Body of pancreas (tissue), 4 donors: ENCODE measurements around the gene RUFY1. TPM values are rescaled to one million over a fixed set of nuclear protein-coding genes. Genes with fewer than 3 reads are reported as not detected.
"Not testable (repeated sequence)": the region's sequence is repeated elsewhere in the genome, so short reads cannot be mapped to it uniquely, and the experiment has no call there.

Source experiments
- ATAC-seq: fragments of 150-250 bp; one replicate; pipeline ENCODE4 v1.9.1; 2016
- DNase-seq, 4 donors: peaks; one replicate each; pipeline ENCODE4 v3.0.0-alpha.2; 2019
- H3K27ac ChIP-seq, 4 donors: fragments of 200-600 bp; sonication (generic); 1 replicate in 3 of 4; 2 replicates in 1 of 4; pipeline versions ENCODE4 v1.5.1 to v1.6.1; 2016 to 2019; ENCODE audit warnings: mild to moderate bottlenecking in 1 of 4, mixed read lengths in 1 of 4, moderate library complexity in 1 of 4
- H3K27me3 ChIP-seq, 2 donors: fragments of 200-600 bp; sonication (generic); one replicate each; pipeline ENCODE4 v1.6.0; 2016; ENCODE audit warnings: mild to moderate bottlenecking in 1 of 2
- H3K36me3 ChIP-seq, 2 donors: fragments of 200-600 bp; sonication (generic); replicated peaks in 1 of 2; 2 replicates each; pipeline ENCODE4 v1.5.1; 2016; ENCODE audit warnings: low read depth in 2 of 2; ENCODE audit not compliant: insufficient read depth in 1 of 2
- H3K4me1 ChIP-seq: fragments of 200-600 bp; sonication (generic); one replicate; pipeline ENCODE4 v1.6.0; 2016
- H3K4me3 ChIP-seq, 2 donors: fragments of 200-600 bp; sonication (generic); 1 replicate in 1 of 2; 2 replicates in 1 of 2; pipeline ENCODE4 v1.5.1; 2016 to 2019
- H3K9me3 ChIP-seq, 3 donors: fragments of 200-600 bp; sonication (generic); 1 replicate in 2 of 3; 2 replicates in 1 of 3; pipeline ENCODE4 v1.5.1; 2016
- POLR2A ChIP-seq, 3 donors: fragments of 450-650 bp; IDR thresholded peaks; one replicate each; pipeline ENCODE4 v1.6.1; 2016; ENCODE audit warnings: antibody characterized with exemption in 3 of 3, mild to moderate bottlenecking in 2 of 3
- WGBS, 2 donors: methylation state at CpG; one replicate each; pipeline ENCODE4 v1.1.5; 2017; 5-methylcytosine and 5-hydroxymethylcytosine counted together
- intact Hi-C: fragments of 100-400 bp; cut with DNase I; formaldehyde crosslinking; loops from one replicate; pipeline ENCODE4 v1.15.1; 2023
- total RNA-seq, 2 donors: library from RNA; depleted of rRNA; stranded (reverse); fragments of >200 nt; gene quantifications; one replicate each; pipeline ENCODE4 v1.1.0, GENCODE V29; 2016
- TF ChIP-seq, protein P1 (sequence below), 7 experiments: fragments of 450-650 bp in 4 of 7; fragments of 200-600 bp in 3 of 7; sonication (generic) in 3 of 7; IDR thresholded peaks; one replicate each; pipeline ENCODE4 v1.5.1; 2016 to 2019; ENCODE audit warnings: antibody characterized with exemption in 7 of 7

RUFY1 gene, protein sequence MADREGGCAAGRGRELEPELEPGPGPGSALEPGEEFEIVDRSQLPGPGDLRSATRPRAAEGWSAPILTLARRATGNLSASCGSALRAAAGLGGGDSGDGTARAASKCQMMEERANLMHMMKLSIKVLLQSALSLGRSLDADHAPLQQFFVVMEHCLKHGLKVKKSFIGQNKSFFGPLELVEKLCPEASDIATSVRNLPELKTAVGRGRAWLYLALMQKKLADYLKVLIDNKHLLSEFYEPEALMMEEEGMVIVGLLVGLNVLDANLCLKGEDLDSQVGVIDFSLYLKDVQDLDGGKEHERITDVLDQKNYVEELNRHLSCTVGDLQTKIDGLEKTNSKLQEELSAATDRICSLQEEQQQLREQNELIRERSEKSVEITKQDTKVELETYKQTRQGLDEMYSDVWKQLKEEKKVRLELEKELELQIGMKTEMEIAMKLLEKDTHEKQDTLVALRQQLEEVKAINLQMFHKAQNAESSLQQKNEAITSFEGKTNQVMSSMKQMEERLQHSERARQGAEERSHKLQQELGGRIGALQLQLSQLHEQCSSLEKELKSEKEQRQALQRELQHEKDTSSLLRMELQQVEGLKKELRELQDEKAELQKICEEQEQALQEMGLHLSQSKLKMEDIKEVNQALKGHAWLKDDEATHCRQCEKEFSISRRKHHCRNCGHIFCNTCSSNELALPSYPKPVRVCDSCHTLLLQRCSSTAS
- 10 to 100 TPM; 26.2 to 38.2 TPM for total RNA-seq

DNA sequence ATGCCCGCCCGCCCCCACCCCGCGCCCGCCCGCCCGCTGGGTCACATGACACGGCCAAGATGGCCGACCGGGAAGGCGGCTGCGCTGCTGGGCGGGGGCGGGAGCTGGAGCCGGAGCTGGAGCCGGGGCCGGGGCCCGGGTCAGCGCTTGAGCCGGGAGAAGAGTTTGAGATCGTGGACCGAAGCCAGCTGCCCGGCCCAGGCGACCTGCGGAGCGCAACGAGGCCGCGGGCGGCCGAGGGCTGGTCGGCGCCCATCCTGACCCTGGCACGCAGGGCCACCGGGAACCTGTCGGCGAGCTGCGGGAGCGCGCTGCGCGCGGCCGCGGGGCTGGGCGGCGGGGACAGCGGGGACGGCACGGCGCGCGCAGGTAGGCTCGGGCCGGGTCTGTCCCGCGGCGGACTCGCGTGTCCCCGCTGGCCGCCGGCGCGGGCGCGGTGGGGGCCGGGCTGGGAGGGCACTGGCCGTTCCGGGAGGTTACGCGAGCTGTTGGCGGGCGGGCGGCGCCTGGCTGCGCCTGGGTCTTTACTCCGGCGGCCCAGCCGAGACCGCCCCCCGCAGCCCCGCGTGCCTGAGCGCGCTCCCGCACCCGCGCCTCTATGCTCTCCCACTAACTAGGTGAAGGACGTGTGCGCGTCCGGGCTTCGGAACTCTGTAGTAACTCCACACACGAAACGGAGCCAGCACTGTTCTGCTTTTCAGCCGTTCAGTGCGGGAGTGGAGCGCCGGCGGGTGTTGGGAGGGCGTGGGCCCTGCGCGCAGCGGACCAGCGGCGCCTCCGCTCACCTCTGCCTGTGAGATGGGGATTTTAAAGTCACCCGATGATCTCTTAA is at the start of gene RUFY1:
Gene RUFY1 (plus strand): TSS at position 44 of the 832 bp plus-strand sequence. CDS start 16 bp downstream, at position 60.
- peak within 1 kb of the TSS; percentile 85 to 96 (median 91) for H3K27ac ChIP-seq
- WGBS, 2 donors: 0 to 1% methylated on average over 2 to 76 of the region's 109 CpGs
- no peaks in the 10 kb centered on the region for H3K36me3 ChIP-seq
- TF ChIP-seq POLR2A (IDR thresholded peaks at IDR 0.05): peak; percentile 74 to 86 (median 77)
- TF ChIP-seq, protein P1, sequence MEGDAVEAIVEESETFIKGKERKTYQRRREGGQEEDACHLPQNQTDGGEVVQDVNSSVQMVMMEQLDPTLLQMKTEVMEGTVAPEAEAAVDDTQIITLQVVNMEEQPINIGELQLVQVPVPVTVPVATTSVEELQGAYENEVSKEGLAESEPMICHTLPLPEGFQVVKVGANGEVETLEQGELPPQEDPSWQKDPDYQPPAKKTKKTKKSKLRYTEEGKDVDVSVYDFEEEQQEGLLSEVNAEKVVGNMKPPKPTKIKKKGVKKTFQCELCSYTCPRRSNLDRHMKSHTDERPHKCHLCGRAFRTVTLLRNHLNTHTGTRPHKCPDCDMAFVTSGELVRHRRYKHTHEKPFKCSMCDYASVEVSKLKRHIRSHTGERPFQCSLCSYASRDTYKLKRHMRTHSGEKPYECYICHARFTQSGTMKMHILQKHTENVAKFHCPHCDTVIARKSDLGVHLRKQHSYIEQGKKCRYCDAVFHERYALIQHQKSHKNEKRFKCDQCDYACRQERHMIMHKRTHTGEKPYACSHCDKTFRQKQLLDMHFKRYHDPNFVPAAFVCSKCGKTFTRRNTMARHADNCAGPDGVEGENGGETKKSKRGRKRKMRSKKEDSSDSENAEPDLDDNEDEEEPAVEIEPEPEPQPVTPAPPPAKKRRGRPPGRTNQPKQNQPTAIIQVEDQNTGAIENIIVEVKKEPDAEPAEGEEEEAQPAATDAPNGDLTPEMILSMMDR (IDR thresholded peaks at IDR 0.05): peak in 2 of 7 experiments; percentile 41 to 43
- H3K27me3 ChIP-seq: no peaks in the 10 kb centered on the region
- DNase-seq (peak; percentile 79 to 89 (median 82)), ATAC-seq (peak; percentile 93)
- intact Hi-C loops: no loop called here
- H3K4me1 ChIP-seq: peaks cover 30% of the 10 kb centered on the region
- no peaks in the 10 kb centered on the region for H3K9me3 ChIP-seq
- H3K4me3 ChIP-seq: peak within 1 kb of the TSS; percentile 48 to 93

DNA sequence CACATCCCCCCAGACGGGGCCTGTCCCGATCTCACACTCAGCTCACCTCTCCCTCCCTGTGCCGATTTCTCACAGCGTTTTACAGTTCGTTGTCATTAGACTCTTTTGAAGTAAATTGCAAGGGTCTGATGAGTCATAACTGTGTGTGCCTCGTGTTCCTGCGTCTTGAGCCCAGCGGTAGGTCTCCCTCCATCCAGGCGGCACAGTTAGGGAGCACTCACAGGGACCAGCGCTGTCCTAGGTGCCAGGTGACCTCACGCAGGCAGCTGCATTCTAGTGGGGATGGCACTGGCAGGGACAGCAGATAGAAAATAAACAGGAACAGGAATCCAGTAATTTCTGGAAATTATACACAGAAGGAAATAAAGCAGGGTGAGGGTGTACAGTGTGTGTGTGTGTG is 48.4 kb upstream of the RUFY1 start:
- WGBS, 2 donors: no CpG with 5 or more reads among the region's 11 CpGs
- H3K4me3 ChIP-seq, H3K27me3 ChIP-seq, intact Hi-C loops, H3K9me3 ChIP-seq, H3K27ac ChIP-seq, DNase-seq, H3K4me1 ChIP-seq, ATAC-seq, H3K36me3 ChIP-seq: not testable (repeated sequence)

DNA sequence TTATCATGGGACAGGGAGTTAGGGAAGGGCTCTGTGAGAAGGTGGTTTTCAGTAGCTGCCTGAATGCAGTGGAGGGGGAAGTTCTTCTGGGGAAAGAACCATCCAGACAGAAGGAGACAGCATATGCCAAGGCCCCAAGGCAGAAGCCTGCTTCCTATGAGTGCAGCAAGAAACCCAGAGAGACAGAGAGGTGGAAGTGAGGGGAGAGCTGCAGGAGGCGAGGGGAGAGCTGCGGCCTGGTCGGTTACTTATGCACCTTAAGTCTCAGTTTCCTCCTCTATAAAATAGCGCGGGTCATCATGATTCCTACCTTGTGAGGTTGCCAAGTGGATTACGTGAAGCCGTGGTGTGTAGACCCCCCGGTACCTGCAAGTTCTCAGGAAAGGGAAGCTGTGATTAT is 47.9 kb upstream of the RUFY1 start:
- ATAC-seq, H3K27ac ChIP-seq, H3K4me3 ChIP-seq, H3K4me1 ChIP-seq, H3K9me3 ChIP-seq, H3K36me3 ChIP-seq, DNase-seq, intact Hi-C loops, H3K27me3 ChIP-seq: not testable (repeated sequence)
- 82 to 86% methylated on average over 3 to 4 of the region's 8 CpGs for WGBS, 2 donors

DNA sequence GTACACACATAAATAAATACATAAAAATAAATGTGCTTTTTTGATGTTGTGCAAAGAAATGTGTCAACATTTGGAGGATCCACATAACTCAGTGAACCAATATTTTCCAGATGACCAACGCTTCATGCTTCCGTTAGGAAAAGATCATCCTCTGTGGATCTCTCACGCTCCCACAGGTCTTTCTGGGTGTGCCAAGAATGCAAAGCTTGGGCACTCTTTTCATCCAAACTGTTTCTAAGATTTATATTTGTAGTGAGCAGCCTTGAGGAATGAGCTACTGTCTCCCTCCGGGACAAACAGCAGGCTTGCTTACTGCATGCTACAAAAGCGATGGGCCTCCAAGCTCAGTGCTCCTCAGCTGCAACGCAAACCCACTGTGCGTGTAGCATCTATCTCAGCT is 46.2 kb upstream of the RUFY1 start:
- no peak overlapping the region for H3K27ac ChIP-seq
- H3K4me1 ChIP-seq: no peaks in the 10 kb centered on the region
- 49 to 51% methylated on average over 6 to 7 of the region's 7 CpGs for WGBS, 2 donors
- DNase-seq (no peak), ATAC-seq (no peak)
- no peaks in the 10 kb centered on the region for H3K9me3 ChIP-seq
- intact Hi-C loops: no loop called here
- H3K27me3 ChIP-seq: no peaks in the 10 kb centered on the region
- H3K36me3 ChIP-seq: no peaks in the 10 kb centered on the region
- TF ChIP-seq POLR2A (IDR thresholded peaks at IDR 0.05): no peak
- TF ChIP-seq, protein P1 (IDR thresholded peaks at IDR 0.05): no peak
- no peak overlapping the region for H3K4me3 ChIP-seq

DNA sequence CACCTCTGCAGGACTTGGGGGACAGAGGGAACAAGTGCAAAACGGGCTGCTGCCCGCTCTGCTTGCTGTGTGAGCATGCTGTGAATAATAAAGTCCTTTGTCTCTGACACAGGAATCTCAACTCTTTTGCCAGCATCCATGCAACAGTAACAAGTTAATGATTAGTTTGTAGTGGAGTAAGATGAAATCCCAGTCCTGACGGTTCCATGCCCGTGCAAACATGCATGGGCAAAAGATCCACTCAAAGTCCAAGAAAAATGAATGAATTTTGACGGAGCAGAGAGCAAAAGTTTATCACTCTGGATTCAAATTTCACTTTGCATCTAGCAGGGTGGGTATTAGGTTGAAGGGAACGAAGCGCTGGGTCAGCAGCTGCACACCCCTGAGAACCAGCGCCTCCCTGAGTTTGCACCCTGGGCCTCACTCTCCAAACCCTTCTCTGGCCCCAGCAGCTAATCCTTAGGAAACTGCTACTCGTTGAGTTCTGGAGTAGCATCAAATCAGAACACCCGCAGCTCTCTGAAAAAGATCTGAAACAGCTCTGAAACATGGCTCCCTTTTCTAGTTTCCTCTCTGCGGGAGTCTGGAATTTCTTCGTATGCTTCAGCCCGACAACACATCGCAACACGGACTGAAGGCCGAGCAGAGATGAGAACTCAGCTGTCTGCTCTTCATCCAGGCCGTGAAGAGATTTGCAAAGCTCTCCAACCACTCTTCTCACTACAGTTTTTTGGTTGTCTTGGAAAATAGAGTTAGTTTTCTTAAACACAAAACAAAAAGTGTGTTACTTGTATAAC is 45.6 kb upstream of the RUFY1 start:
- intact Hi-C loops: no loop called here
- WGBS, 2 donors: 46 to 50% methylated on average over 17 of the region's 17 CpGs

More for the DNA sequence above, 45.6 kb upstream of the RUFY1 start:
- Histone ChIP-seq H3K4me1 (no peaks in the 10 kb centered on the region), H3K4me3 (no peak overlapping the region), H3K36me3 (no peaks in the 10 kb centered on the region), H3K27ac (no peak overlapping the region), H3K9me3 (no peaks in the 10 kb centered on the region), H3K27me3 (no peaks in the 10 kb centered on the region)
- ATAC-seq (no peak), DNase-seq (no peak)
- TF ChIP-seq, protein P1 (IDR thresholded peaks at IDR 0.05): no peak
- TF ChIP-seq POLR2A (IDR thresholded peaks at IDR 0.05): no peak
